ENCODE data around the gene ADAM12.

Gene ADAM12

DNA sequence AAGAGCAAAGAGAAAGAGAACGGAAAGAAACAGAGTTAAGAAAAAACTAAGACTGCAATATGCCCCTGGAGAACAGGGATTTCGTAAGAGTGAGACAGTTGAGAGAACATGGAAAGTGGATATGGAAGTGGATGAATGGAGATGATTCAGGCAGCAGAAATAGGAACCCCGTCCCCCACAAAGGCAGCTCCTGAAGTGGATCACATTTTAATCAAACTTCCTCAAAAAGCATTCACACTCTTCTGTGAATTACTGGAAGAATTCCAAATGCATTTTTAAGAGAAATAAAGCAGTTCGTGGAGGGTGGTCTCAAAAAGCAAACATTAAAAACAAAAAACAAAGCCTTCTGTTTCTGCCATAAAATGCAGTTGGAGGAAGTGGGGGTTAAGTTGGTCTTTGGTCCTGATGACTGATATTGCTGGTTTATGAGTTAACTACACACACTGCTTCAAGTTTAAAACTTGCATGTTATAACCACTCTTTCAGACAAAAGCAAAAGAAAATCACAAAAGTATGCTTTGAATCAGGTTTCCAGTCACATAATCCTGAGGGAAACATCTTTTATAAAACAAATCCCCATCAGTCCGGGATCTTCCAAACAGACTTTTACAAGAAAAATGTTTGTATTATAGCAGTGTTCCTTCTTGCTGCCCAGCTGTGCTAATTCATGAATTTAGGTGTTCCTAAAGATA, 277.6 kb downstream of the ADAM12 start:
- no peak for TF ChIP-seq CTCF (IDR thresholded peaks at IDR 0.05; ENCODE audit: control insufficient read depth, extremely low read depth, insufficient read depth)
- no peak overlapping the region for H3K4me3 ChIP-seq (ENCODE audit: low read depth, low read length)
- no peak for DNase-seq (ENCODE audit: low read depth)

DNA sequence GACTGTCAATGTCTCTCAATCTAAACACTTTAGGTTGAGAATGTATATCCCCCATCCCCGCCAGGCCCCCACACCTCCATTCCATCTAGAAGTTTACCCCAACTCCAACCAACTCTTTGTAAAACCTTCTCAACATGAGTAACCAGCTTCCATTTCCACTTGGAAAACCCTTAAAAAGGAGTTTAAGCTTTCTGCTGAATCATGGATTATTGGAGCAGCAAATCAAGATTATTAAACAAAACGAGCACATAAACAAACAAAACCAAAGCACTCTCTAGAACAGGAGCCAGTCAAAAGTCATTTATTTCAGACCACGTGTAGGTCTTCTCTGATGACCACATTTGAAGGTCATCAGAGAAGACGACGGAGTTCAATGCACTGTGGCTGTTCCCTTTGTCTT, 278.4 kb downstream of the ADAM12 start:
- H3K4me3 ChIP-seq (ENCODE audit: low read depth, low read length), result no peak overlapping the region
- no peak for DNase-seq (ENCODE audit: low read depth)
- TF ChIP-seq CTCF (IDR thresholded peaks at IDR 0.05; ENCODE audit: control insufficient read depth, extremely low read depth, insufficient read depth), result no peak

DNA sequence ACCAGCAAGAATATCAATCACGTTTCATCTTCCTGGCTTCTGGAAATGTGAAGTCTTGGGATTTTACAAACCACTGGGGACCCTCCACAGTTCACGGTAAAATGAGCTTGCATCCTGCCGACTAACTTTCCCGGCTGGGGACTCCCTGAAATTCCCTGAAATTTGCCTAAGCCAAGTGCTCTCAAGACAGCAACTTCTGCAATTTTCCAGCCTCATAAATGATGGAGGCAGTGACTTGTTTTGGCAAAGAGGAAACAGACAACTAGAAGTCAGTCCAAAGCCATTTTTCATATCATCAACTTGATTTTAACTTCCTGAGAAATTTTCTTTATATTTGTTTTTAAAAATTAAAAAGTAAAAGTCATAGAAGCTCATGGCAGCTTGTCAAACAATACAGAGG, 279.6 kb downstream of the ADAM12 start:
- no peak for TF ChIP-seq CTCF (IDR thresholded peaks at IDR 0.05; ENCODE audit: control insufficient read depth, extremely low read depth, insufficient read depth)
- no peak overlapping the region for H3K4me3 ChIP-seq (ENCODE audit: low read depth, low read length)
- DNase-seq (ENCODE audit: low read depth), result no peak

- DNase-seq (ENCODE audit: low read depth), result no peak
- H3K4me3 ChIP-seq (ENCODE audit: low read depth, low read length), result no peak overlapping the region
- no peak for TF ChIP-seq CTCF (IDR thresholded peaks at IDR 0.05; ENCODE audit: control insufficient read depth, extremely low read depth, insufficient read depth)
Observed at GRCh38 chr10:126104767-126105166, 283.5 kb downstream of the ADAM12 start.

DNA sequence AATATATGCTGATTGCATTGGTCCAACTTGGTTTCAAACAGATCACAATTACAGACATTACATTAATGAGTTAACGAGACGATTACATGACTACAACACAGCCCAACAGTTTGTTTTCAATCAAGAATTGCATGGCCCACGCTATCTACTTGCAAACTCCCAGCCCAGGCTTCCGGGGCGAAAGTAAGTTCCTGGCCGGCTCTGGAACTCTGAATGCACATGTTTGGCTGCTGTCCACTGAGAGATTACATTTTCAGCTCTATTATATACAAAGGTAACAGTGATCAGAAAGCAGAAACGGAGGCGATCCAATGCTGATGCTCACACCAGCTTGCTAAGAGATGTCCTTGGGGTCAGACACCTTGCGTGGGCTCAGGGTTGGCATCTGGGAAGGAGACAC, 285.6 kb downstream of the ADAM12 start:
- DNase-seq (ENCODE audit: low read depth), result no peak
- H3K4me3 ChIP-seq (ENCODE audit: low read depth, low read length), result no peak overlapping the region
- TF ChIP-seq CTCF (IDR thresholded peaks at IDR 0.05; ENCODE audit: control insufficient read depth, extremely low read depth, insufficient read depth), result no peak

- H3K4me3 ChIP-seq (ENCODE audit: low read depth, low read length), result no peak overlapping the region
- no peak for TF ChIP-seq CTCF (IDR thresholded peaks at IDR 0.05; ENCODE audit: control insufficient read depth, extremely low read depth, insufficient read depth)
- DNase-seq (ENCODE audit: low read depth), result no peak
Observed at GRCh38 chr10:126101736-126102135, 286.5 kb downstream of the ADAM12 start.

DNA sequence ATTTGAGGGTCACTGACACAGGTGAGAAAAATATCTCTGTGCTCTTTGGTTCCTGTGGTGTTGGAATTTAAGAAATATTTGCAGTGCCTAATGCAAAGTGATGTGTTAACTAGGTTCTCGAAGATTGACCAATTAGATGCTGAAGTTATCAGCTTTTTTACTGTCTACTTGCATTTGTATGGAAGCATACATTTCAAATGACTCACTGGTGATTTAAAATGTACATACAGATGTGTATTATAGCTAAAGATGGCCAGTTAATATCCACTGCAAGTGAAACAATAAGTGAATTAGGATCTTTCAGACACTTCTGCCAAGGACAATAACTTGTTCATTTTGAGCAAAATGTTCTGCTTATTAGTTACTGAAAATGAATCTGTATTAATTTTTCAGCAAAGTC, 287.0 kb downstream of the ADAM12 start:
- DNase-seq (ENCODE audit: low read depth), result no peak

More for the DNA sequence above, 287.0 kb downstream of the ADAM12 start:
- TF ChIP-seq CTCF (IDR thresholded peaks at IDR 0.05; ENCODE audit: control insufficient read depth, extremely low read depth, insufficient read depth), result no peak
- H3K4me3 ChIP-seq (ENCODE audit: low read depth, low read length), result no peak overlapping the region

Data from LNCaP clone FGC (cell line).